Pancreas (tissue), 10 donors: Measurements from ENCODE around the gene CNOT4. TPM values are rescaled to one million over a fixed set of nuclear protein-coding genes. Genes with fewer than 3 reads are reported as not detected.

Experiments
- ATAC-seq, 4 donors: fragments of 200-7000 bp; cut with Tn5 transposase; one replicate each; pipeline versions ENCODE4 v1.8.0 to v1.9.1; 2020; ENCODE audit warnings: mild to moderate bottlenecking in 4 of 4, moderate library complexity in 4 of 4
- DNase-seq, 6 donors: peaks; one replicate each; pipeline ENCODE4 v3.0.0-alpha.2; 2020
- FAIRE-seq: peaks from 2 replicates; lab custom pipeline; 2012; peaks lifted over from hg19 to GRCh38; lab: Jason Lieb, UNC
- H3K27ac ChIP-seq, 4 donors: fragments of 200-600 bp; sonication (generic); 1 replicate in 3 of 4; 2 replicates in 1 of 4; pipeline versions ENCODE4 v1.5.0 to v1.8.0; 2020
- H3K27me3 ChIP-seq, 4 donors: fragments of 200-600 bp; one replicate each; pipeline ENCODE4 v1.8.0; 2021
- H3K36me3 ChIP-seq, 3 donors: fragments of 200-600 bp; sonication (generic) in 1 of 3; one replicate each; pipeline versions ENCODE4 v1.5.0 to v1.8.0; 2020 to 2021
- H3K4me1 ChIP-seq, 3 donors: fragments of 200-600 bp; one replicate each; pipeline ENCODE4 v1.8.0; 2021
- H3K4me3 ChIP-seq, 4 donors: fragments of 200-600 bp; sonication (generic) in 2 of 4; one replicate each; pipeline versions ENCODE4 v1.5.0 to v1.8.0; 2020 to 2021
- H3K9me3 ChIP-seq, 4 donors: fragments of 200-600 bp; one replicate each; pipeline ENCODE4 v1.8.0; 2021
- WGBS, 2 donors: extraction: QIAGEN DNeasy Blood & Tissue Kit; methylation state at CpG; one replicate each; pipeline ENCODE4 v1.1.7; 2013; 5-methylcytosine and 5-hydroxymethylcytosine counted together
- intact Hi-C, 3 donors: fragments of 100-400 bp; cut with DNase I; formaldehyde crosslinking; loops; one replicate each; pipeline versions ENCODE4 v1.11.1 to v1.14.2; 2022
- polyA plus RNA-seq, 2 donors: library from polyadenylated mRNA; stranded (reverse); fragments of 200-250 nt; gene quantifications; one replicate each; pipeline ENCODE4 v1.2.3, GENCODE V29; 2013
- total RNA-seq, 6 donors: library from RNA; stranded (reverse); fragmentation: NEBNext Ultra II Directional in 4 of 6; extraction: Animal tissue kit (Norgen Biotek cat#: 25700) in 4 of 6; gene quantifications; one replicate each; pipeline versions ENCODE4 v1.2.1 to v1.2.4, GENCODE V29; 2021 to 2023
- TF ChIP-seq, protein P1 (sequence below), 4 donors: fragments of 200-600 bp; sonication (generic) in 3 of 4; IDR thresholded peaks; one replicate each; pipeline versions ENCODE4 v1.5.0 to v1.8.0; 2021; ENCODE audit warnings: antibody characterized with exemption in 4 of 4
- donor health status: healthy with polysubstance abuse.
- donor health status: DM: no; HTN: no; CAD: no; lungs with moderate emphysema.
- donor health status: DM: no; HTN: no; CAD: no.
- donor health status: control.
- donor health status: control.
- donor health status: Bipolar disorder and iron deficiency.
- donor health status: DM: yes; HTN: yes; CAD: no.
- donor health status: DM: no; HTN: no; CAD: no.
- donor health status: DM: no; HTN: no; CAD: no.
- donor health status: DM: yes; HTN: yes; CAD: no.

The CNOT4 gene
- total and polyA plus RNA-seq, 8 donors = 5.5 to 15.0 (median 10.3) TPM

GRCh38 chr7:135466442-135467206, 43.3 kb downstream of the CNOT4 start:
- H3K4me3 ChIP-seq = no peak overlapping the region
- TF ChIP-seq, protein P1, sequence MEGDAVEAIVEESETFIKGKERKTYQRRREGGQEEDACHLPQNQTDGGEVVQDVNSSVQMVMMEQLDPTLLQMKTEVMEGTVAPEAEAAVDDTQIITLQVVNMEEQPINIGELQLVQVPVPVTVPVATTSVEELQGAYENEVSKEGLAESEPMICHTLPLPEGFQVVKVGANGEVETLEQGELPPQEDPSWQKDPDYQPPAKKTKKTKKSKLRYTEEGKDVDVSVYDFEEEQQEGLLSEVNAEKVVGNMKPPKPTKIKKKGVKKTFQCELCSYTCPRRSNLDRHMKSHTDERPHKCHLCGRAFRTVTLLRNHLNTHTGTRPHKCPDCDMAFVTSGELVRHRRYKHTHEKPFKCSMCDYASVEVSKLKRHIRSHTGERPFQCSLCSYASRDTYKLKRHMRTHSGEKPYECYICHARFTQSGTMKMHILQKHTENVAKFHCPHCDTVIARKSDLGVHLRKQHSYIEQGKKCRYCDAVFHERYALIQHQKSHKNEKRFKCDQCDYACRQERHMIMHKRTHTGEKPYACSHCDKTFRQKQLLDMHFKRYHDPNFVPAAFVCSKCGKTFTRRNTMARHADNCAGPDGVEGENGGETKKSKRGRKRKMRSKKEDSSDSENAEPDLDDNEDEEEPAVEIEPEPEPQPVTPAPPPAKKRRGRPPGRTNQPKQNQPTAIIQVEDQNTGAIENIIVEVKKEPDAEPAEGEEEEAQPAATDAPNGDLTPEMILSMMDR (IDR thresholded peaks at IDR 0.05) = no peak
- intact Hi-C loops = no loop called here
- FAIRE-seq (no peak), DNase-seq (no peak), ATAC-seq (peak in 3 of 4 donors; percentile 12 to 42 (median 28))
- 69 to 74% methylated on average over 3 of the region's 3 CpGs for WGBS, 2 donors
- no peaks in the 10 kb centered on the region for H3K9me3 ChIP-seq
- H3K4me1 ChIP-seq = peaks cover 4 to 12% (median 9%) of the 10 kb centered on the region in 3 donors
- H3K27ac ChIP-seq = no peak overlapping the region
- H3K36me3 ChIP-seq = no peaks in the 10 kb centered on the region
- H3K27me3 ChIP-seq = no peaks in the 10 kb centered on the region

- no peak overlapping the region for H3K4me3 ChIP-seq
- FAIRE-seq = no peak
- no peak for DNase-seq
These were observed 46.0 kb downstream of the CNOT4 start for GRCh38 chr7:135463908-135464307.

GRCh38 chr7:135459951-135460567, 49.8 kb downstream of the CNOT4 start:
- ATAC-seq = no peak
- Histone ChIP-seq H3K9me3 (no peaks in the 10 kb centered on the region), H3K27me3 (no peaks in the 10 kb centered on the region), H3K4me3 (no peak overlapping the region), H3K27ac (no peak overlapping the region), H3K36me3 (no peaks in the 10 kb centered on the region), H3K4me1 (peaks cover 0 to 5% (median 0%) of the 10 kb centered on the region in 3 donors)
- 95 to 96% methylated on average over 4 of the region's 4 CpGs for WGBS, 2 donors
- FAIRE-seq = no peak
- TF ChIP-seq, protein P1 (IDR thresholded peaks at IDR 0.05) = no peak
- intact Hi-C loops = no loop called here
- no peak for DNase-seq

More at GRCh38 chr7:135463908-135464307, 46.0 kb downstream of the CNOT4 start:
- Histone ChIP-seq H3K36me3 (no peaks in the 10 kb centered on the region), H3K27ac (no peak overlapping the region), H3K4me1 (peaks cover 4 to 12% (median 9%) of the 10 kb centered on the region in 3 donors), H3K9me3 (no peaks in the 10 kb centered on the region), H3K27me3 (no peaks in the 10 kb centered on the region)
- intact Hi-C loops = no loop called here
- TF ChIP-seq, protein P1 (IDR thresholded peaks at IDR 0.05) = no peak
- 89 to 93% methylated on average over 3 of the region's 3 CpGs for WGBS, 2 donors
- ATAC-seq = no peak

- ATAC-seq (no peak), FAIRE-seq (no peak), DNase-seq (no peak)
- Histone ChIP-seq H3K4me3 (no peak overlapping the region), H3K4me1 (no peaks in the 10 kb centered on the region), H3K27me3 (no peaks in the 10 kb centered on the region), H3K36me3 (no peaks in the 10 kb centered on the region), H3K27ac (no peak overlapping the region), H3K9me3 (no peaks in the 10 kb centered on the region)
- intact Hi-C loops = no loop called here
- 67 to 68% methylated on average over 6 of the region's 6 CpGs for WGBS, 2 donors
- TF ChIP-seq, protein P1 (IDR thresholded peaks at IDR 0.05) = no peak
These were observed 50.8 kb downstream of the CNOT4 start for GRCh38 chr7:135459076-135459475.

DNA sequence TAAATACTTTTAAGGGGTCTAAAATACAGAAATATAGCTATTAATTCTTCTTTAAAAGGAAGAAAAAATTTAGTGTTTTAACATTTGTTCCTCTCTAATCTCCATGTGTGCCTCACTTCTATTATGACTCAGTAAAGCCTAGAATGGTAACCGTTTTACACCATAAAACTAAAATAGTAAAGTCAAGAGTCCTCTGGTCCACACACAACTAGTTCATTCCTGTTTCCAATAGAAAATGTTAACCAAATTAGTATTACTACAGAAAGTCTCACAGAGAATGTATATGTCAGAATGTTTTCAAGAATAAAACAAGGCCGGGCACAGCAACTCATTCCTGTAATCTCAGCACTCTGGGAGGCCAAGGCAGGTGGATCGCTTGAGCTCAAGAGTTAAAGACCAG, 55.8 kb downstream of the CNOT4 start:
- DNase-seq (no peak), FAIRE-seq (no peak), ATAC-seq (no peak)
- Histone ChIP-seq H3K27ac (no peak overlapping the region), H3K36me3 (no peaks in the 10 kb centered on the region), H3K27me3 (no peaks in the 10 kb centered on the region), H3K4me3 (no peak overlapping the region), H3K9me3 (no peaks in the 10 kb centered on the region), H3K4me1 (no peaks in the 10 kb centered on the region)
- WGBS, 2 donors = 90 to 92% methylated on average over 3 of the region's 3 CpGs
- intact Hi-C loops = no loop called here
- TF ChIP-seq, protein P1 (IDR thresholded peaks at IDR 0.05) = no peak
